Left ventricle myocardium inferior (tissue), 1 donor: Measurements from ENCODE around the gene WSCD2. TPM values are rescaled to one million over a fixed set of nuclear protein-coding genes. Genes with fewer than 3 reads are reported as not detected.

Source experiments
- DNase-seq: peaks from one replicate; pipeline ENCODE4 v3.0.0-alpha.2; 2020
- H3K27ac ChIP-seq: fragments of 200-600 bp; replicated peaks from 2 replicates; pipeline ENCODE4 v1.8.0; 2021
- H3K27me3 ChIP-seq: fragments of 200-600 bp; 2 replicates; pipeline ENCODE4 v1.8.0; 2021; ENCODE audit warnings: low read depth
- H3K36me3 ChIP-seq: fragments of 200-600 bp; 2 replicates; pipeline ENCODE4 v1.8.0; 2021
- H3K4me1 ChIP-seq: fragments of 200-600 bp; 2 replicates; pipeline ENCODE4 v1.8.0; 2021
- H3K4me3 ChIP-seq: fragments of 200-600 bp; 2 replicates; pipeline ENCODE4 v1.8.0; 2021; ENCODE audit warnings: mild to moderate bottlenecking, moderate library complexity
- H3K9me3 ChIP-seq: fragments of 200-600 bp; replicated peaks from 2 replicates; pipeline ENCODE4 v1.8.0; 2021
- CTCF ChIP-seq: fragments of 200-600 bp; IDR thresholded peaks from 2 replicates; pipeline ENCODE4 v1.8.0; 2021; ENCODE audit warnings: antibody characterized with exemption, mild to moderate bottlenecking, borderline replicate concordance
- intact Hi-C: fragments of 100-400 bp; cut with micrococcal nuclease; formaldehyde crosslinking; loops from one replicate; pipeline ENCODE4 v1.11.0; 2022
- total RNA-seq: library from RNA; stranded (reverse); fragmentation: NEBNext Ultra II Directional; extraction: Animal tissue kit (Norgen Biotek cat#: 25700); gene quantifications from one replicate; pipeline ENCODE4 v1.2.1, GENCODE V29; 2021
- donor health status: DM: no; HTN: yes; CAD: no; lungs with severe emphysema.

The WSCD2 gene
- total RNA-seq, 1 donor from 2014 or later = 0.14 TPM

GRCh38 chr12:108119974-108120862 is 8.9 kb upstream of the WSCD2 start:
- Histone ChIP-seq H3K27ac (no peak overlapping the region), H3K9me3 (peaks cover 8% of the 10 kb centered on the region)

GRCh38 chr12:108120863-108121165 is 8.3 kb upstream of the WSCD2 start:
- DNase-seq = no peak
- no peaks in the 10 kb centered on the region for H3K4me1 ChIP-seq
- intact Hi-C loops = no loop called here
- peaks cover 54% of the 10 kb centered on the region for H3K27me3 ChIP-seq
- peaks cover 10% of the 10 kb centered on the region for H3K9me3 ChIP-seq
- no peak for TF ChIP-seq CTCF
- H3K4me3 ChIP-seq = no peak overlapping the region
- H3K36me3 ChIP-seq = no peaks in the 10 kb centered on the region
- H3K27ac ChIP-seq = no peak overlapping the region

More at GRCh38 chr12:108119974-108120862, 8.9 kb upstream of the WSCD2 start:
- Histone ChIP-seq H3K4me1 (no peaks in the 10 kb centered on the region), H3K4me3 (no peak overlapping the region), H3K36me3 (no peaks in the 10 kb centered on the region), H3K27me3 (peaks cover 48% of the 10 kb centered on the region)
- intact Hi-C loops = no loop called here
- TF ChIP-seq CTCF = no peak
- no peak for DNase-seq

- Histone ChIP-seq H3K4me3 (no peak overlapping the region), H3K4me1 (no peaks in the 10 kb centered on the region), H3K27me3 (peaks cover 54% of the 10 kb centered on the region), H3K27ac (no peak overlapping the region), H3K9me3 (peaks cover 13% of the 10 kb centered on the region), H3K36me3 (no peaks in the 10 kb centered on the region)
- intact Hi-C loops = no loop called here
- no peak for DNase-seq
- no peak for TF ChIP-seq CTCF
Observed at GRCh38 chr12:108121320-108121719, 7.8 kb upstream of the WSCD2 start.

GRCh38 chr12:108121728-108122471 is 7.2 kb upstream of the WSCD2 start:
- intact Hi-C loops = no loop called here
- Histone ChIP-seq H3K9me3 (peaks cover 13% of the 10 kb centered on the region), H3K4me3 (no peak overlapping the region), H3K27me3 (peaks cover 58% of the 10 kb centered on the region), H3K36me3 (no peaks in the 10 kb centered on the region), H3K27ac (no peak overlapping the region), H3K4me1 (no peaks in the 10 kb centered on the region)
- DNase-seq = no peak
- no peak for TF ChIP-seq CTCF

GRCh38 chr12:108122644-108123043 is 6.4 kb upstream of the WSCD2 start:
- intact Hi-C loops = no loop called here
- Histone ChIP-seq H3K27me3 (peaks cover 61% of the 10 kb centered on the region), H3K4me1 (no peaks in the 10 kb centered on the region), H3K27ac (no peak overlapping the region), H3K36me3 (no peaks in the 10 kb centered on the region), H3K9me3 (peaks cover 13% of the 10 kb centered on the region), H3K4me3 (no peak overlapping the region)
- no peak for TF ChIP-seq CTCF
- no peak for DNase-seq
